ENCODE measurements around the gene SLC11A1.

DNA sequence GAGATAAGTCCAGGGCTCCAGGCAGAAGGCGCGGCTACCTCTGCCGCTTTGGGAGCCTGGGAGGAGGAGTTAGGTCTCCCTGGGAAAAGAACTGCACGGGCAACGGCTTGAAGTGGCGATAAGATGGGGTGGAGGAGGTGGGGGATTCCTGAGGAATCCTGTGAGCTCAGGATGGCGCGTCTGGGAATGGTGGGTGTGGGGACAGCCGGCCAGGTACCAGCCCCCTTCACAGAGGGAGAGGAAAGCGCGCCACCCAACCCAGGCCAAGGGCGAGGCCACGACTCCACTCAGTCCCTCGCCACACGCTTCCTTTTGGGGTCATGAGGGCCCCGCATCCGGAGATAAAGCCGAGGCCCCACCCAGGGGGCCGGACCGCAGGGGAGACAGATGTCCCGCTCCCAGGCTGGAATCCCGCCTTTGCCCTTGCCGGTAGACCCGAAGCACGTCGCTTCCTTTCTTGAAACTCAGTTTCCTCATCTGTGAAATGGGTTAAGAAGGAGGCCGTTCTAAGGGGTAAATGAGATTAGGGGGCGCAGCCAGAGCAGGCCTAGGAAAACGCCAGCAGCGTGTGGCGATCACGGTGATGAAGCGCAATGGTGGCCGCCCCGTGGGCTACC, 15.9 kb downstream of the SLC11A1 start:
- TF ChIP-seq ZFP3 (CRISPR knock-in tag; IDR thresholded peaks at IDR 0.05), result no peak
- no peak for TF ChIP-seq ZNF565 (CRISPR knock-in tag; conservative IDR thresholded peaks at IDR 0.05; ENCODE audit: low read depth)
- TF ChIP-seq, protein P1, sequence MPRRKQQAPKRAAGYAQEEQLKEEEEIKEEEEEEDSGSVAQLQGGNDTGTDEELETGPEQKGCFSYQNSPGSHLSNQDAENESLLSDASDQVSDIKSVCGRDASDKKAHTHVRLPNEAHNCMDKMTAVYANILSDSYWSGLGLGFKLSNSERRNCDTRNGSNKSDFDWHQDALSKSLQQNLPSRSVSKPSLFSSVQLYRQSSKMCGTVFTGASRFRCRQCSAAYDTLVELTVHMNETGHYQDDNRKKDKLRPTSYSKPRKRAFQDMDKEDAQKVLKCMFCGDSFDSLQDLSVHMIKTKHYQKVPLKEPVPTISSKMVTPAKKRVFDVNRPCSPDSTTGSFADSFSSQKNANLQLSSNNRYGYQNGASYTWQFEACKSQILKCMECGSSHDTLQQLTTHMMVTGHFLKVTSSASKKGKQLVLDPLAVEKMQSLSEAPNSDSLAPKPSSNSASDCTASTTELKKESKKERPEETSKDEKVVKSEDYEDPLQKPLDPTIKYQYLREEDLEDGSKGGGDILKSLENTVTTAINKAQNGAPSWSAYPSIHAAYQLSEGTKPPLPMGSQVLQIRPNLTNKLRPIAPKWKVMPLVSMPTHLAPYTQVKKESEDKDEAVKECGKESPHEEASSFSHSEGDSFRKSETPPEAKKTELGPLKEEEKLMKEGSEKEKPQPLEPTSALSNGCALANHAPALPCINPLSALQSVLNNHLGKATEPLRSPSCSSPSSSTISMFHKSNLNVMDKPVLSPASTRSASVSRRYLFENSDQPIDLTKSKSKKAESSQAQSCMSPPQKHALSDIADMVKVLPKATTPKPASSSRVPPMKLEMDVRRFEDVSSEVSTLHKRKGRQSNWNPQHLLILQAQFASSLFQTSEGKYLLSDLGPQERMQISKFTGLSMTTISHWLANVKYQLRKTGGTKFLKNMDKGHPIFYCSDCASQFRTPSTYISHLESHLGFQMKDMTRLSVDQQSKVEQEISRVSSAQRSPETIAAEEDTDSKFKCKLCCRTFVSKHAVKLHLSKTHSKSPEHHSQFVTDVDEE (CRISPR knock-in tag; IDR thresholded peaks at IDR 0.05), result no peak
- TF ChIP-seq RARB (CRISPR knock-in tag; IDR thresholded peaks at IDR 0.05), result no peak
- TF ChIP-seq, protein P2, sequence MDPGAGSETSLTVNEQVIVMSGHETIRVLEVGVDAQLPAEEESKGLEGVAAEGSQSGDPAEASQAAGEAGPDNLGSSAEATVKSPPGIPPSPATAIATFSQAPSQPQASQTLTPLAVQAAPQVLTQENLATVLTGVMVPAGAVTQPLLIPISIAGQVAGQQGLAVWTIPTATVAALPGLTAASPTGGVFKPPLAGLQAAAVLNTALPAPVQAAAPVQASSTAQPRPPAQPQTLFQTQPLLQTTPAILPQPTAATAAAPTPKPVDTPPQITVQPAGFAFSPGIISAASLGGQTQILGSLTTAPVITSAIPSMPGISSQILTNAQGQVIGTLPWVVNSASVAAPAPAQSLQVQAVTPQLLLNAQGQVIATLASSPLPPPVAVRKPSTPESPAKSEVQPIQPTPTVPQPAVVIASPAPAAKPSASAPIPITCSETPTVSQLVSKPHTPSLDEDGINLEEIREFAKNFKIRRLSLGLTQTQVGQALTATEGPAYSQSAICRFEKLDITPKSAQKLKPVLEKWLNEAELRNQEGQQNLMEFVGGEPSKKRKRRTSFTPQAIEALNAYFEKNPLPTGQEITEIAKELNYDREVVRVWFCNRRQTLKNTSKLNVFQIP (CRISPR knock-in tag; IDR thresholded peaks at IDR 0.05; ENCODE audit: borderline replicate concordance, low read depth), result no peak
- TF ChIP-seq ZNF8 (CRISPR knock-in tag; IDR thresholded peaks at IDR 0.05), result no peak
- TF ChIP-seq, protein P3, sequence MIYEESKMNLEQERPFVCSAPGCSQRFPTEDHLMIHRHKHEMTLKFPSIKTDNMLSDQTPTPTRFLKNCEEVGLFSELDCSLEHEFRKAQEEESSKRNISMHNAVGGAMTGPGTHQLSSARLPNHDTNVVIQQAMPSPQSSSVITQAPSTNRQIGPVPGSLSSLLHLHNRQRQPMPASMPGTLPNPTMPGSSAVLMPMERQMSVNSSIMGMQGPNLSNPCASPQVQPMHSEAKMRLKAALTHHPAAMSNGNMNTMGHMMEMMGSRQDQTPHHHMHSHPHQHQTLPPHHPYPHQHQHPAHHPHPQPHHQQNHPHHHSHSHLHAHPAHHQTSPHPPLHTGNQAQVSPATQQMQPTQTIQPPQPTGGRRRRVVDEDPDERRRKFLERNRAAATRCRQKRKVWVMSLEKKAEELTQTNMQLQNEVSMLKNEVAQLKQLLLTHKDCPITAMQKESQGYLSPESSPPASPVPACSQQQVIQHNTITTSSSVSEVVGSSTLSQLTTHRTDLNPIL (CRISPR knock-in tag; IDR thresholded peaks at IDR 0.05; ENCODE audit: low read depth), result no peak
